ENCODE data around the gene MIEF2.

The MIEF2 gene

DNA sequence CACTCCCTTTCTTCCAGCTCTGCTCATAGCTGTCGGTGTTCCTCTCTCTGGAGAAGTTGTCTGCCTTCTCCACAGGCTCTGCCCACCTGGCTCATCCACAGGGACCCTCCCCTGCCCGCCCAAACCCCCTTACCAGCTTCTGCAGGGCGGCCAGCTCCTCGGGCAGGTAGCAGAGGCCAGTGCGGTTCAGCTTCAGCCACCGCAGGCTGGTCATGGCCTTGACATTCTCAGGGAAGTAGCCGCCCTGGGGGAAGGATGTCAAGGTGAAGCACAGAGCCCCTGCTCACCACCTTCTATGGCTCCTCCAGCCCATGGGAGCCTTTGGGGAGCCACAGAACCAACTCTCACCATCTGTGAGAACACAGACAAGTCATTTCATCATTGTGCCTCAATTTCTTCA is 3.7 kb upstream of the MIEF2 start:
- DNase-seq (ENCODE audit: low spot score): no peak

DNA sequence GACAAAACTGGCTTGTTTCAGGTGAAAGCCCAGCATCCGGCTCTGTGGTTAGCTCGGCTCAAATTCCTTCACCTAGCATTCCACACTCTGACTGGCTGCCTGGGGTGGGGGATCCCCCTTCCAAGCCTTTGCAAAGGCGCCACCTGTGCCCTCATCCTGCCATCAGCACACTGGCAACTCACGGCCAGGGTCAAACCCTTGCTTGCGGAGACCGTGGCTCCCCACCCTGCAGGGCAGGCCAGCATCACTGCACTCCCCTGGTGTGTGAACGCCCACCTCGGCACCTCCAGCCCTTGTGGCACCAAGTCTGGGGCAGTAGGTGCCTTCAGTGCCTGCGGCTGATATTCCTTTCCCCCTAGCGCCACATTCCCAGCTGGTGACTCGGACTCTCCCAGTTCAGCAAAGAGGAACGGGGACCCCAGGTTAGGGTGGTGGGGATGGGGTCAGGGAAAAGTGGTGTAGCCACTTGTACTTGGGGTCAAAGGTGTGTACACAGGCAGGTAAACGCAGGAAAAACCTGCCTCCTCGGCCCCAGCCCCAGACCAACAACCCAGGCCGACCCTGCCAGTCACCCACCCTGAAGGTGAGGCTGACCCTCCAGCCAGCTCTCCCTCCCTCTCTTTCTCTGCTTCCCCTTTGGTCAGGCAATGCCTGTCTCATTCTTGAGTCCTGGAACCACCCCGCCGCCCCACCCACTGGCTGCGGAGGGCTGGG is 3.0 kb upstream of the MIEF2 start:
- peak; percentile 47 for DNase-seq (ENCODE audit: low spot score)

DNA sequence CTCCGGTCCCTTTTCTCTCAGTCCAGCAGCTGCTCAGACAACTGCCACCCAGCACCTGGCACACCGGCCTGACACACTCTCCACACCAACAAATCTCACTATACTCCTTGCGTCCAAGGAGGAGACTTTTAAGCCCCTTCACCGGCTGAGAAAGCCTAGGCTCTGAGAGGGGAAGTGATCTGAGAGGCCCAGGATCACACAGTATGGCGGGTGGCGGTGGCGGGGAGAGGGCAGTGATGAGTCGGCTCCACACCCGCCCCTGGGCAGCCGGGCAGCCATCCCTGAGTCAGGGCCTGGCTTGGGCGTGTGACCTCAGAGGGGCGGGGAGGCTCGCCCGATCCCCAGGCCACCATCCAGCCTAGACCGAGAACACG is 2.5 kb upstream of the MIEF2 start:
- DNase-seq (ENCODE audit: low spot score): peak; percentile 75

DNA sequence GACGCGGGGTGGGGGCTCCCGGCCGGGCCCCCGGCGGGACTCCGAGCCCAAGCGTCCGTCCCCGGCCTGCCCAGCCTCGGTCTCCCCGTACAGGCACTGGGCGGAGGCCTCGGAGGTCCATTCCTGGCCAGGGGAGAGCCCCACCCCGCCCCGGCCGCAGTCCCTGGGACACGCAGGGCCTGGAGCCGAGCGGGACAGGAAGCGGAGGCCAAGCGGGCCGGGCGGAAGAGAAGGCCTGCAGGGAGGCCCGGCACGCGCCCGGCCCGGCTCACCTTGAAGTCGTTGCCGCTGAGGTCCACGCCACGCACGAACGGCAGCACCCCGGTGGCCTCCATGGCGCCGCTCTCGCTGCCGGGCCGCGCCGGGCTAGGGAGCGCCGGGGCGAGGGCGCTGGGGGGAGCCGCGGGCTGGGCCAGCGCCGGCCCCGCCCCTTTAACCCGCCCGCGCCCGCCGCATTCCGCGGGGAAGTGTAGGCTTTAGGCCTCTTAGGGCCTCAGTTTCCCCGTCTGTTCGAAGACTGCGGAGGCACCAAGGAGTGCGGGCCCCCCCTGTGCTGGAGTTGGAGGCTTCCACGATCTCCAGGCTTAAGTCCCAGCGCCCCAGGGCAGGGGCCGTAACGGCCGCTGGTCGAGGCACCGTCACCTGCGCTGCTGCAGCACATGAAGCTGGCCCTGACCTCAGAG is 2.0 kb upstream of the MIEF2 start, which contains the start of gene FLII:
FLII (minus strand) TSS at position 383 of the 683 bp plus-strand sequence; CDS start at position 335, 48 bp downstream.
- peak; percentile 78 for DNase-seq (ENCODE audit: low spot score)

DNA sequence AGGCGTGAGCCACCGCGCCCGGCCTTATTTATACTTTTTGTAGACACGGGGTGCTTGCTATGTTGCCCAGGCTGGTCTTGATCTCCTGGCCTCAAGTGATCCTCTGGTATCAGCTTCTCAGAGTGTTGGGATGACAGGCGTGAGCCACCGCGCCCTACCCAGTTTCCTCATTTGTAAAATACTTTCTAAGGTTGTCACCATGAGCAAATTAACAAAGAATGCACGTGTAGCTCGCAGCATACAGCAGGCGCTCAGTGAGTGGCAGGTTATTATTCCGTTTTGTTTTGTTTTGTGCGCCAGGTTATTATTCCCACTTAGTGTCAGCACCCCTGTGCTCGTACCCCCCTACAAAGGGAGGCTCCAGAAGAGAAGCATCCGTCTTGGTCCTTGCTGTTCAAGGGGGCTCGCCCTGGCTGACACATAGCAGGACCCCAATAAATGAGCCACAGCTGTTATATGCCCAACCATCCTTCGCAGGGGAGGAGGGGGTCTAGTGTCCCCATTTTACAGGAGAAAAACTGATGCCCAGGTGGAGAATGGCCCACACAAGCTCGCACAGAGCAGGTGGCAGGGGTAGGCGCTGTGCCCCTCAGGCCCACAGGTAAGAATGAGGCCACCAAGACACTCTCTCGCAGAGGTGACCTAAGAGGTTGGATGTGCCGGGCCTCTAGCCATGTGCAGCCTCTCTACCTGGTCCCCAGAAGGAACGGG is 686 bp upstream of the MIEF2 start:
- no peak for DNase-seq (ENCODE audit: low spot score)

DNA sequence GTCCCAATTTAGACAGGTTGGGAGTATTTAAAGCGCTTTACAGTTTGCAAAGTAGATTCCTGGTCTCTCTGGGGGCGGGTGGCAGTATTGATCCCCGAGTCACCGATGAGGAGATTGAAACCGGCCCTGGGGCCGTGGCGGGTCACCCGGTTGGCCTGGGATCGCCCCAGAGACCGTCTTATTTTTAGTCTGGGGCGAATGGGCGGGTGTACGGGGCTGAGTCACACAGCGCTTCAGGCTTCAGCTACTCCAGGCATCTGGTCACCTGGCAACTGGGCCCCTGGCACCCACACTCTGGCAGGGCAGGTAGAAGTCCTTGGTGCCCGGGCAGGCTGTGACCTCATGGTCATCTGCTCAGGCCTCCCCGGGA is 669 bp downstream of the MIEF2 start:
- no peak for DNase-seq (ENCODE audit: low spot score)

DNA sequence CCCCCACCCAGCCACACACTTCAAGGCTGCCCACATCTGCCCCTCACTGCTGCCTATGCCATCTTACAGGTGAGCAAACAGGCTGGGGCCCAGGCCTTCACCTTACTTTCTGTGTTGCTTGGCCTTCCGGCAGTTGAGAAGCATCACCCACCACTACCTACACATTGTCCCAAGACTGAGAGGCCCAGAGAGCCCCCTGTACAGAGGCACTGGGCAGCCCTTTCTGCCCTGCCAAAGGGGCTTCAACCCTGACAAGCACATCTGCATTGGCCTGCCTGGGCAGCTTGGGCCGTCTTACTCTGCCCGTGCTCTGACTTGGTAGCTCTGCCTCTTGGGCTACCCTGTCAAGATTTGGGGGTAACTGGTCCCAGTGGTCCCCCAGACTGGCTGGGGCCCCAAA is 1.2 kb downstream of the MIEF2 start:
- no peak for DNase-seq (ENCODE audit: low spot score)

DNA sequence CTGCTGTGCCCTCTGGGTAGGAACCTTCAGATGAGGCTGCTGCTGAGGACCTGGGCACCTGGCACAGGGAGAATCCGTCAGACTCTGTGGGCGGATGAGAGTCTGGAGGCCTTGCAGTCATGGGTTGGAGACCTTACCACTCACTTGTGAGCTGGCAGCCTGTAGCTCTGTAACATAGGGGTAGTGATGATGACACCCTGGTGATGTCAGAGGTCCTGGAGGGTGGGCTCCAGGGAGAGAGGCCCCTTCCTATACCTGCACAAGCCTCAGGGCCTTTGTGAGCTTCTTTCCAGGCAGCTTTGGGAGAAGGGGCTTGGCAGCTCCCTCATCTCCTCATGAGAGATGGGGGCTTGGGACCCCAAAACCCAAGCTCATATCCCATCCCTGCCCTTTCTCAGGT is 1.6 kb downstream of the MIEF2 start:
- no peak for DNase-seq (ENCODE audit: low spot score)

DNA sequence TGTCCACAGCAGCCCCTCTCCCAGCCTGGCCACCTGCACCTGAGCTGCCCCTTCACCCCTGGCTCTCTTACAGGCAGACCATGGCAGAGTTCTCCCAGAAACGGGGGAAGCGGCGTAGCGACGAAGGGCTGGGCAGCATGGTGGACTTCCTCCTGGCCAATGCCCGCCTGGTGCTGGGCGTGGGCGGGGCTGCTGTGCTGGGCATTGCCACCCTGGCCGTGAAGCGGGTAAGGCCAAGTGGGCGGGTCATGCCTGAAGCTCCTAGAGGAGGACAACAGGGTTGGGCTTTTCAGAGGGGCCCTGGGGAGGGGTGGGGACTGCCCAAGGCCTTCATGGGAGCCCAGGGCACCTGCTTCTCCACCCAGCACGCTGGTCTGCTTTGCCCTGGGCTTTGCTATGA is 2.2 kb downstream of the MIEF2 start:
- no peak for DNase-seq (ENCODE audit: low spot score)

DNA sequence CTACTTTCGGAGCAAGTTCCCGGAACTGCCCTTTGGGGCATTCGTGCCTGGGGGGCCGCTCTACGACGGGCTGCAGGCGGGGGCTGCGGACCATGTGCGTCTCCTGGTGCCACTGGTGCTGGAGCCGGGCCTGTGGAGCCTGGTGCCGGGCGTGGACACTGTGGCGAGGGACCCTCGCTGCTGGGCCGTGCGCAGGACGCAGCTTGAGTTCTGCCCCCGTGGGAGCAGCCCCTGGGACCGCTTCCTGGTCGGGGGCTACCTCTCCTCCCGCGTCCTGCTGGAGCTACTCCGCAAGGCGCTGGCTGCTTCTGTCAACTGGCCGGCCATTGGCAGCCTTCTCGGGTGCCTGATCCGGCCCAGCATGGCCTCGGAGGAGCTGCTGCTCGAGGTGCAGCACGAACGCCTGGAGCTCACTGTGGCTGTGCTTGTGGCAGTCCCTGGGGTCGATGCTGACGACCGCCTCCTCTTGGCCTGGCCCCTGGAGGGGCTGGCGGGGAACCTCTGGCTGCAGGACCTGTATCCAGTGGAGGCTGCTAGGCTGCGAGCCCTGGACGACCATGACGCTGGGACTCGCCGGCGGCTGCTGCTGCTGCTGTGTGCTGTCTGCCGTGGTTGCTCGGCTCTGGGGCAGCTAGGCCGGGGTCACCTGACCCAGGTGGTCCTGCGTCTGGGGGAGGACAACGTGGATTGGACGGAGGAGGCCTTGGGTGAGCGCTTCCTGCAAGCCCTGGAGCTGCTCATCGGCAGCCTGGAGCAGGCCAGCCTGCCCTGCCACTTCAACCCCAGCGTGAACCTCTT is 3.6 kb downstream of the MIEF2 start:
- DNase-seq (ENCODE audit: low spot score): no peak

DNA sequence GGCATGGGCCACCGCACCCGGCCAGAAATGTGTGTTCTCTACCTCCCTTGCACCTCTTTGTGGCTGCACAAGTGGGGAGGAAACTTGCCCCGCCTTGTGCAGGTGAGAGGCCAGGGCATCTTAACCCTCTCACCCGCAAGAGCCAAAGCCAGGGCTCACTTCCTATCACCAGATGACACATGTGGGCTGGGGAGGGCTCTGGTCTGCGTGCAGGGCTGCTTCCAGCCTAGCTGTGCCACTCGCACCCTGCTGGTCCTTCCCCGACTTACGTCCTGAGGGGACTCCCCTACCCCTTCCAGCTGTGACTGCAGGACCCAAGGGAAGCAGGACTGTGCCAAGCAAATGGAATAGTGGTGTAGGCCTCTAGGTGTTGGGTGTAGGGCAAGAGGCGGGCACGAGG is 6.9 kb downstream of the MIEF2 start:
- DNase-seq (ENCODE audit: low spot score): no peak

DNA sequence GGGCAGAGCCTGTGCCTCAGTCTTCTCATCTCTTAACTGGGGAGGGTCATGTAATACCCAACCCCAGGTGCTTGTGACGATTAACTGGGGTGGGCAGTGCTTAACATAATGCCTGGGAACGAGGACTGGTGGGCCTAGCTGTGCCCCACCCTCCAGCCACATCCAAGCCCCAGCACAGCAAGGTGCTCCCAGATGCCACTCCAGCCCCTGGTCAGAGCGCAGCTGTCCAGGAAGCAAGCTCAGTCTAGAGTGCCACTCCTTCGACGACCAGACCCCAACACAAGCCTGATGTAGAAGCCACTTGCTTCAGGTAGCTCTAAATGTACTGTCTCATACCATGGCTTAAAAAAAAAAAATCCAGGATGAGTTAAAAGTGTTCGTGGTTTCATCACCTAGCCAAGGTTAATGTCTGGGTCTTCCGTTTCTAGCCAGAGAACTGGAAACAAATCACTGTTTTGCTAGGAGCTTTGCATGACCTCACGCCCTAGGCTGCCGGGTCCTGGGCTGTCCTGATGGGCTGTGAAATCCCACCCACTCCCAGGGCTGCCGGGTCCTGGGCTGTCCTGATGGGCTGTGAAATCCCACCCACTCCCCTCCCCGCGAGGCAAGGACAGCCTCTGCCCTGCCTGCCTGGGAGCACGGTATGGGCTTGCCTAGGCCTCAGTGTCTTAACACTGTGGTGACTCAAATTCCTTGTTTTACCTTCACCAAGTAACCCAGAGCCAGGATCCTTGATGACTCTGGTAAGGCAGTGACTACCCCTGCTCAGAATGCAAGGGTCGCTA is 7.7 kb downstream of the MIEF2 start:
- no peak for DNase-seq (ENCODE audit: low spot score)

DNA sequence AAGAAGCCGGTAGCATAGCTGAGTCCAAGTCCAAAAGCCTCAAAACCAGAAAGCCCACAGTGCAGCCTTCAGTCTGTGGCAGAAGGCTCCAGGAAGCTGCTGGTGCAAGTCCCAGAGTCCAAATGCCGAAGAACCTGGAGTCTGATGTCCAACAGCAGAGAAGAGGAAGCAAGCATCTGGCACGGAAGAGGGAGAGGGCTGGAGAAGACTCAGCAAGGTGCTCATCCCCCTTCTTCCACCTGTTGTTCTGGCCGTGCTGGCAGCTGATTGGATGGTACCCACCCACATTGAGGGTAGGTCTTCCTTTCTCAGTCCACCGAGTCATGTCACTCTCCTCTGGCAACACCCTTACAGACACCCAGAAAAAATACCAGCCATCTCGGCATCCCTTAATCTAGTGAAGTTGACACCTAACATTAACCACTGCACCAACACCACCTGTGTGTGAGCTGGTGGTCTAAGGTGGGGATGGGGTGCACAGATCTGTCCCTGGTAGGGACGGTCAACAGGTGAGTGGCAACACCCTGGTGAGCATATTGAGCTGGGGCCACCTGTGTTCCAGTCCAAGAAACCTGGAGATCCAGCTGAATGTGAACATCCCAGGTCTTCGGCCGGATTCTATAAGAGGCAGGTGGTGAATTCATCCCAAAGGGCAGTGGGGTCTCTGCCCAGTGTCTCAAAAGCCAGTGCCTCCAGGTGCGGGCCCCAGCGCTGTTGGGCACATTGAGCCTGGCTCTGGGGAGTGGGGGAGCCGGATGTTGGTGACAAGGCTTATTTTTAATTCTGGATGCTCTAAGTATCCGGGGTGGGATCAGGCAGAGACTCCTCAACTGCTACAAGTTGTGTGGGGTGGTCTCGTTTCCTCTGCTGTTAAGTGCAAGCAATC is 9.8 kb downstream of the MIEF2 start:
- DNase-seq (ENCODE audit: low spot score): no peak

DNA sequence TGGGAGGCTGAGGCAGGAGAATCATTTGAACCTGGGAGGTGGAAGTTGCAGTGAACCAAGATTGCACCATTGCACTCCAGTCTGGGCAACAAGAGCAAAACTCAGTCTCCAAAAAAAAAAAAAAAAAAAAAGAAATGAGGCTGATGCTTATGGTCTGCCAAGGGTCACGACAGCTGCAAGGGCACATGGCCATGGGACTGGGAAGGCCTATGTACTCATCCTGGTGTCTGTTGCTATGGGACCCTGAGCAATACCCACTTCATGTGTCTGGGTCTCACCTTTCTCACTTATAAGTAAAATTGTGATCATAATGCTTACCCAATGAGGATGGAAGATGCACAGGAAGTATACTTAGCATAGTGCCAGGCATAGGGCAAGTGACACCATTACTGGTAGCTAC is 16.6 kb downstream of the MIEF2 start:
- DNase-seq (ENCODE audit: low spot score): no peak

DNA sequence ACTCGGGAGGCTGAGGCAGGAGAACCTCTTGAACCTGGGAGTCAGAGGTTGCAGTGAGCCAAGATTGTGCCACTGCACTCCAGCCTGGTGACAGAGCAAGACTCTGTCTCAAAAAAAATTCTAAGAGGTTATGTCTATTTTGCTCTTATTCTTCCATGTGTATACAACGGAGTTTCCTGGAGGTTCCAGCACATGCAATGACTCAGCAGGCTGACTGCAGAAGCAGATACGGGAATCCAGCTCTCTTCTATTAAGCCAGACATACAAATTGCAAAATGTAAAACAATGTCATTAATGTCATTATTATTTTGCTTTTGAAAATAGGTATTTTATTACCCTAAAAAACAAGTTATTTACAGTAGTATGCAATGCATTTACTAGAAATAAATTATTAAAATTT is 18.4 kb downstream of the MIEF2 start:
- no peak for DNase-seq (ENCODE audit: low spot score)

DNA sequence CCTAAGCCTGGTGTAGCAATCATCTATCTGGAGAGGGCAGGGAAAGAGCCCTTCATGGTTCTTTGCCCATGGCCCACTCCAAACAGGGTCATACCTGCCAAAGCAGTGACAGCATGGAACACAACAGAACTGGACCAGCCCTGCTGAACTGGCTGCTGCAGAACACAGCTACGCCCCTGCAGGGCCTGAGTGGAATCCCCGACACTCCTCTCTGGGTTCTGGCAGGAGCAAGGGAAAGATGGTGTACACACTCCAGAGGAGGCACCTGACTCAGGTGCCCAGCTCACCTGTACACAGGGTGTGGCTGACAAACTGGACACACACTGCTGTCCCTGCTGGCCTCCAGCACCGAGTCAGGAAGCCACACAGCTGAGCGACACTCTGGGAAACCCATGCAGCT is 19.8 kb downstream of the MIEF2 start:
- no peak for DNase-seq (ENCODE audit: low spot score)

DNA sequence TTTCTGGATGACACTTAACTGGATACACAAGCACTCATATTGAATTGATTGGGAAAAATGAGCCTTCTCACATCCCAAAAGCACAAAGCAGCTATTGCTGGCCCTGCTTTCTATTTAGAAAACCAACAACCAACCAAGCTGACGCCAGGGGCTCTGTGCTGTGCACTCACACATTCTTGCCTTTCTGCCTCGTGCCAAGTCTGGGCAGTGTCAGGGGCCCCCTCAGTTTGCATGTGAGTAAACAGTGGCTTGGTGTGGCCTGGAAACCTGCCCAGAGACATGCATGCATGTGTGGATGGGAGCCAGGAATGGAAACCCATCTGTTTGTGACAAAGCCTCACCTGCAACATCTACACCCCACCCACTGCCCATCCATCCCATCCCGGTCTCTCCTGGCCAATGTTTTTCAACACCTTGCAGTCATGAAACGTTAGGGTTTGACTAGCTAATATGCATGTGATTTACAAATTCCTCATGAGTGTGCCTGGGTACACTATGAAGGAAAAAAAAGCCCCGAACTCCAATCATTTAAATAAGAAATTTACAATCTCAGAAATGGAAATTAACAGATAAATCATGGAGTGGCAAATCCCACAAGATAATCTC is 20.4 kb downstream of the MIEF2 start:
- DNase-seq (ENCODE audit: low spot score): no peak

DNA sequence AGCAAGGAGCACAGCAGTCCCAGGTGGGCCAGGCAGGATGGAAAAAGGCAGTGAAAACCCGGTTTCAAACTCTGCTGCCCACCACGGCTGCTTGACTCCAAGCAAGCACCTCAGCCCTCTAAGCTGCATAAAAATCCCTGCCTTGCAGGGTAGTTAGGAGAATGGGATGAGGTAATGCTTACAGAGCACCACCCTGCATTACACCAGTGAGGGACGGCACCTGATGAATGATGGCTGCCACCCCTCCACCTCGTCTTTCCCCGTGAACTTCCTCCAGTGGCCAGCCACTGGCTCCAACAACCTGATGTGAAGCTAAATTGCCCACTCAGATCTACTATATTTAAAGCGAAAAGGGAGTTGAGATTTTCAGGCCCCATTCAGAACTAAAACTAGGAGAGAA is 21.3 kb downstream of the MIEF2 start:
- DNase-seq (ENCODE audit: low spot score): no peak

DNA sequence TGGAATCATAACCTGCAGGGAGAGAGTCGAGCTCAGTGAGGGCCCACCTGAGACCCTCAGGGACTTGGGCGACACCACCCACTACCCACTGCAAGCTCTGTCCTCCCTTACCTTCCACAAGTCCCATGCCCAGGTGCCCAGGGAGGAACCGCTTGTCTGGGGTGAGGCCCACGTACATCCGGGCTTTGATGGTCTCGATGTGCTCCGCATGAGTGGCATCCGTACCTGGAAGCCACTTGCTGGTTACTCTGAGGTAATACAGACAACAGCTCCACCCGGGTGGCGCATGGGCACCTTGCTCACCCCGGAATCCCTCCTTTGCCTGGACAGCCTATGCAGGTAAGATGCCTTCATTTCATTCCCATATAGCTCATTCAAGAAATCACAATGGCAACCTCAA is 24.8 kb downstream of the MIEF2 start:
- no peak for DNase-seq (ENCODE audit: low spot score)
